H1 (cell line): Measurements from ENCODE around the gene KIF27. TPM values are rescaled to one million over a fixed set of nuclear protein-coding genes. Genes with fewer than 3 reads are reported as not detected.
A peak's percentile ranks its signal among the peaks of the same experiment; 100 is the strongest.

Experiments
- CTCF ChIA-PET: fragments of 300-600 bp; sonication (Branson Sonifier 250); formaldehyde crosslinking; loops from one replicate; lab custom pipeline; 2021; ENCODE audit not compliant: partially characterized antibody; lab: Charles Lee
- POLR2A ChIA-PET: fragments of 300-600 bp; sonication (Branson Sonifier 250); formaldehyde crosslinking; loops from one replicate; lab custom pipeline; 2021; ENCODE audit warnings: inconsistent platforms; ENCODE audit not compliant: partially characterized antibody; lab: Charles Lee
- DNase-seq, 2 experiments: peaks; one replicate each; pipeline versions ENCODE4 v3.0.0 to v3.0.0-alpha.2; 2010 to 2022; ENCODE audit warnings: low spot score in 2 of 2, low read depth in 1 of 2, mixed read lengths in 1 of 2
- FAIRE-seq: peaks from 2 replicates; lab custom pipeline; 2011; peaks lifted over from hg19 to GRCh38; lab: Jason Lieb, UNC
- H2AFZ ChIP-seq: 2 replicates; pipeline ENCODE4 v1.8.1; 2012; ENCODE audit warnings: low read length, inconsistent platforms
- H2AK5ac ChIP-seq: 2 replicates; pipeline ENCODE4 v1.6.1; 2013; ENCODE audit warnings: low read depth, low read length
- H2BK120ac ChIP-seq: replicated peaks from 2 replicates; pipeline ENCODE3; 2013; ENCODE audit warnings: low read depth, low read length, inconsistent platforms
- H2BK12ac ChIP-seq: 2 replicates; pipeline ENCODE4 v1.6.1; 2013; ENCODE audit warnings: low read depth, low read length
- H2BK15ac ChIP-seq: 2 replicates; pipeline ENCODE4 v1.6.1; 2013; ENCODE audit warnings: low read length
- H2BK20ac ChIP-seq: 2 replicates; pipeline ENCODE4 v1.6.1; 2013; ENCODE audit warnings: low read length
- H2BK5ac ChIP-seq: 2 replicates; pipeline ENCODE4 v1.6.1; 2013; ENCODE audit warnings: low read depth, low read length
- H3K14ac ChIP-seq: 2 replicates; pipeline ENCODE4 v1.6.1; 2013; ENCODE audit warnings: inconsistent platforms; ENCODE audit not compliant: insufficient read length
- H3K18ac ChIP-seq: 2 replicates; pipeline ENCODE4 v1.6.1; 2013; ENCODE audit warnings: low read length; ENCODE audit errors: extremely low read depth
- H3K23ac ChIP-seq: 2 replicates; pipeline ENCODE4 v1.6.1; 2013; ENCODE audit warnings: inconsistent platforms; ENCODE audit not compliant: insufficient read length
- H3K23me2 ChIP-seq: 2 replicates; pipeline ENCODE4 v1.6.1; 2013; ENCODE audit warnings: low read depth, low read length
- H3K27ac ChIP-seq: 2 replicates; pipeline ENCODE4 v1.6.1; 2011; ENCODE audit warnings: low read depth, low read length, inconsistent platforms
- H3K27me3 ChIP-seq, 4 experiments: replicated peaks in 1 of 4; 1 replicate in 1 of 4; 2 replicates in 3 of 4; pipeline versions ENCODE4 v1.6.1 to v1.8.1; 2011 to 2013; ENCODE audit warnings: low read length in 3 of 4, mild to moderate bottlenecking in 3 of 4, inconsistent platforms in 2 of 4, mixed read lengths in 2 of 4, moderate library complexity in 1 of 4; ENCODE audit not compliant: control insufficient read depth in 3 of 4, insufficient read depth in 3 of 4; ENCODE audit errors: extremely low read depth in 1 of 4
- H3K36me3 ChIP-seq, 4 experiments: 2 replicates each; pipeline versions ENCODE4 v1.6.1 to v1.8.1; 2011 to 2013; ENCODE audit warnings: mild to moderate bottlenecking in 4 of 4, low read length in 3 of 4, moderate library complexity in 2 of 4, control low read depth in 1 of 4, inconsistent platforms in 1 of 4; ENCODE audit not compliant: insufficient read depth in 4 of 4, control insufficient read depth in 2 of 4
- H3K4ac ChIP-seq: replicated peaks from 2 replicates; pipeline ENCODE3; 2013; ENCODE audit warnings: low read length, low read depth, mixed read lengths, inconsistent platforms; ENCODE audit not compliant: insufficient read length
- H3K4me1 ChIP-seq, 4 experiments: replicated peaks in 1 of 4; 1 replicate in 1 of 4; 2 replicates in 3 of 4; pipeline versions ENCODE4 v1.6.1 to v1.8.1; 2011 to 2013; ENCODE audit warnings: low read length in 3 of 4, inconsistent platforms in 2 of 4, mixed read lengths in 1 of 4; ENCODE audit not compliant: insufficient read depth in 4 of 4, control insufficient read depth in 3 of 4
- H3K4me2 ChIP-seq, 2 experiments: 2 replicates each; pipeline versions ENCODE4 v1.6.1 to v1.8.1; 2011 to 2013; ENCODE audit warnings: low read depth in 2 of 2, low read length in 2 of 2, control low read depth in 1 of 2, inconsistent platforms in 1 of 2, mild to moderate bottlenecking in 1 of 2; ENCODE audit not compliant: insufficient read depth in 1 of 2
- H3K4me3 ChIP-seq, 4 experiments: fragments of 200-600, 300-600 bp in 1 of 4; sonication (generic), shearing (Covaris generic), sonication (Bioruptor Twin) in 1 of 4; 2 replicates each; pipeline versions ENCODE4 v1.5.1 to v1.8.1; 2011 to 2016; ENCODE audit warnings: low read length in 4 of 4, low read depth in 3 of 4, control low read depth in 2 of 4, inconsistent platforms in 2 of 4, mild to moderate bottlenecking in 2 of 4, mixed read lengths in 1 of 4, moderate library complexity in 1 of 4; ENCODE audit not compliant: insufficient read depth in 2 of 4; ENCODE audit errors: extremely low read depth in 1 of 4
- H3K56ac ChIP-seq: replicated peaks from 2 replicates; pipeline ENCODE3; 2013; ENCODE audit warnings: low read depth, mild to moderate bottlenecking, mixed read lengths, low read length, inconsistent platforms; ENCODE audit not compliant: insufficient read length
- H3K79me1 ChIP-seq: 2 replicates; pipeline ENCODE4 v1.6.1; 2013; ENCODE audit warnings: low read depth, low read length, control low read depth
- H3K79me2 ChIP-seq, 2 experiments: 2 replicates each; pipeline versions ENCODE4 v1.6.1 to v1.8.1; 2012 to 2013; ENCODE audit warnings: low read length in 2 of 2, mild to moderate bottlenecking in 2 of 2, inconsistent platforms in 1 of 2; ENCODE audit not compliant: insufficient read depth in 2 of 2, control insufficient read depth in 1 of 2
- H3K9ac ChIP-seq, 4 experiments: replicated peaks in 1 of 4; 1 replicate in 1 of 4; 2 replicates in 3 of 4; pipeline versions ENCODE4 v1.6.1 to v1.8.1; 2011 to 2013; ENCODE audit warnings: low read depth in 3 of 4, low read length in 3 of 4, control low read depth in 2 of 4, mild to moderate bottlenecking in 2 of 4, moderate library complexity in 2 of 4, inconsistent platforms in 1 of 4; ENCODE audit errors: extremely low read depth in 1 of 4
- H3K9me3 ChIP-seq, 2 experiments: 2 replicates each; pipeline versions ENCODE4 v1.6.1 to v1.8.1; 2012 to 2013; ENCODE audit warnings: mild to moderate bottlenecking in 2 of 2, moderate library complexity in 2 of 2, control low read depth in 1 of 2, inconsistent platforms in 1 of 2, low read depth in 1 of 2, low read length in 1 of 2, mixed read lengths in 1 of 2; ENCODE audit not compliant: insufficient read depth in 2 of 2
- H4K20me1 ChIP-seq, 2 experiments: replicated peaks in 1 of 2; 2 replicates each; pipeline versions ENCODE3 to v1.8.1; 2011 to 2013; ENCODE audit warnings: inconsistent platforms in 2 of 2, low read length in 2 of 2, mild to moderate bottlenecking in 1 of 2; ENCODE audit not compliant: insufficient read depth in 2 of 2, control insufficient read depth in 1 of 2
- H4K5ac ChIP-seq: 2 replicates; pipeline ENCODE4 v1.6.1; 2013; ENCODE audit warnings: low read length, low read depth, mixed read lengths, inconsistent platforms; ENCODE audit not compliant: insufficient read length
- H4K8ac ChIP-seq: 2 replicates; pipeline ENCODE4 v1.8.0; 2013; ENCODE audit warnings: mild to moderate bottlenecking, moderate library complexity, low read length, inconsistent platforms; ENCODE audit not compliant: insufficient read depth; ENCODE audit errors: extremely low read depth
- H4K91ac ChIP-seq: replicated peaks from 2 replicates; pipeline ENCODE3; 2013; ENCODE audit warnings: low read length, mixed read lengths, inconsistent platforms; ENCODE audit not compliant: insufficient read length
- CEBPB ChIP-seq: IDR thresholded peaks from 2 replicates; pipeline ENCODE4 v1.6.1; 2012; ENCODE audit warnings: low read depth, low read length
- EZH2 ChIP-seq: fragments of 200-600 bp; sonication (generic); IDR thresholded peaks from 2 replicates; pipeline ENCODE4 v1.7.1; 2012; ENCODE audit warnings: low read depth, mild to moderate bottlenecking, moderate library complexity, low read length, inconsistent platforms; ENCODE audit not compliant: severe bottlenecking
- GABPA ChIP-seq: IDR thresholded peaks from 2 replicates; pipeline ENCODE4 v1.6.1; 2011; ENCODE audit warnings: mild to moderate bottlenecking, low read length, moderate library complexity, borderline replicate concordance; ENCODE audit not compliant: insufficient read depth
- HDAC2 ChIP-seq, 2 experiments: fragments of 300-600 bp in 1 of 2; sonication (generic) in 1 of 2; IDR thresholded peaks; 2 replicates each; pipeline ENCODE4 v1.6.1; 2011 to 2012; ENCODE audit warnings: low read depth in 2 of 2, low read length in 2 of 2, mild to moderate bottlenecking in 2 of 2, moderate library complexity in 2 of 2, borderline replicate concordance in 1 of 2, inconsistent platforms in 1 of 2
- HDAC6 ChIP-seq: IDR thresholded peaks from one replicate; pipeline ENCODE4 v1.7.1; 2012; ENCODE audit warnings: low read depth, mild to moderate bottlenecking, inconsistent platforms, low read length, moderate library complexity
- JUND ChIP-seq: IDR thresholded peaks from 2 replicates; pipeline ENCODE4 v1.6.1; 2011; ENCODE audit warnings: mild to moderate bottlenecking, improper control_type of control experiment, low read length
- KDM5A ChIP-seq: fragments of 200-600 bp; IDR thresholded peaks from 2 replicates; pipeline ENCODE4 v1.7.1; 2012; ENCODE audit warnings: mild to moderate bottlenecking, low read length, inconsistent platforms, mixed read lengths
- POLR2A ChIP-seq, 2 experiments: IDR thresholded peaks; 1 replicate in 1 of 2; 2 replicates in 1 of 2; pipeline ENCODE4 v1.6.1; 2011; ENCODE audit warnings: low read depth in 2 of 2, low read length in 2 of 2, mild to moderate bottlenecking in 2 of 2; ENCODE audit errors: control extremely low read depth in 1 of 2
- RBBP5 ChIP-seq: IDR thresholded peaks from 2 replicates; pipeline ENCODE4 v1.7.1; 2012; ENCODE audit warnings: low read depth, mild to moderate bottlenecking, inconsistent platforms, low read length, moderate library complexity, borderline replicate concordance
- RXRA ChIP-seq: IDR thresholded peaks from 2 replicates; pipeline ENCODE4 v1.6.1; 2011; ENCODE audit warnings: low read depth, mild to moderate bottlenecking, low read length, moderate library complexity; ENCODE audit not compliant: insufficient read depth
- SAP30 ChIP-seq: fragments of 300-600 bp; sonication (generic); IDR thresholded peaks from 2 replicates; pipeline ENCODE4 v1.7.1; 2012; ENCODE audit warnings: low read length, moderate library complexity, mild to moderate bottlenecking, inconsistent platforms; ENCODE audit not compliant: insufficient read depth, insufficient replicate concordance
- SP4 ChIP-seq: IDR thresholded peaks from 2 replicates; pipeline ENCODE4 v1.6.1; 2012; ENCODE audit warnings: low read length, inconsistent platforms
- TAF1 ChIP-seq: IDR thresholded peaks from 2 replicates; pipeline ENCODE4 v1.6.1; 2011; ENCODE audit warnings: mild to moderate bottlenecking, low read depth, low read length
- TBP ChIP-seq: IDR thresholded peaks from 2 replicates; pipeline ENCODE4 v1.6.1; 2011; ENCODE audit warnings: low read depth, low read length, improper control_type of control experiment
- TCF12 ChIP-seq: IDR thresholded peaks from 2 replicates; pipeline ENCODE4 v1.6.1; 2011; ENCODE audit warnings: low read depth, mild to moderate bottlenecking, low read length
- ZNF274 ChIP-seq: IDR thresholded peaks from 2 replicates; pipeline ENCODE4 v1.7.0; 2012; ENCODE audit warnings: low read length, borderline replicate concordance; ENCODE audit errors: extremely low read depth
- WGBS, 2 experiments: shearing (Covaris generic) in 1 of 2; methylation state at CpG; one replicate each; pipeline versions ENCODE4 v1.1.6 to v1.1.7; 2013 to 2015; ENCODE audit warnings: low lambda C conversion rate in 2 of 2, mixed read lengths in 2 of 2, inconsistent platforms in 1 of 2, low coverage in 1 of 2, missing lambda C conversion rate in 1 of 2; ENCODE audit not compliant: insufficient replicate concordance in 2 of 2, insufficient coverage in 1 of 2, insufficient read length in 1 of 2; ENCODE audit errors: extremely low coverage in 1 of 2, missing lambda C conversion rate in 1 of 2; 5-methylcytosine and 5-hydroxymethylcytosine counted together
- polyA plus RNA-seq, 7 experiments: library from polyadenylated mRNA; depleted of rRNA in 3 of 7; stranded (reverse) in 5 of 7; unstranded in 2 of 7; fragments of >200 nt in 5 of 7; fragments of 200-250 nt in 2 of 7; gene quantifications; 1 replicate in 5 of 7; 2 replicates in 1 of 7; 4 replicates in 1 of 7; pipeline versions ENCODE4 v1.2.1 to v1.2.3, GENCODE V29; 2011 to 2013; ENCODE audit warnings: missing spikeins in 2 of 7, mixed read lengths in 2 of 7
- total RNA-seq: library from RNA; stranded (reverse); fragmentation: NEBNext Ultra II Directional; extraction: Animal tissue kit (Norgen Biotek cat#: 25700); gene quantifications from 2 replicates; pipeline ENCODE4 v1.2.1, GENCODE V29; 2021

KIF27 gene
- total and polyA plus RNA-seq, 2 of the 8 experiments (the other 6 are each of a cell fraction or from before 2014, with no cell fraction given), result 0.47 to 7.0 TPM

- 0 out of 2 replicates have a peak overlapping the region, but pooled peaks have one; percentile 39 for H2AK5ac ChIP-seq
- no peak overlapping the region for H2BK12ac ChIP-seq
- H3K27me3 ChIP-seq, result no peaks in the 10 kb centered on the region
- H3K36me3 ChIP-seq, result no peaks in the 10 kb centered on the region
- H3K79me2 ChIP-seq, result no peaks in the 10 kb centered on the region
- no peaks in the 10 kb centered on the region for H3K9me3 ChIP-seq
- no peak for DNase-seq
- 89% methylated on average over 4 of the region's 4 CpGs; no CpG with 5 or more reads in 1 of the 2 experiments for WGBS, 2 experiments
- H2BK120ac ChIP-seq, result no peak overlapping the region
- no peak overlapping the region for H3K27ac ChIP-seq
- H3K4me2 ChIP-seq, result peak overlapping the region; percentile 25 to 31; a peak in 2 of 4 replicates
- no peaks in the 10 kb centered on the region for H3K4me1 ChIP-seq
- no peak overlapping the region for H3K4ac ChIP-seq
- H3K23ac ChIP-seq, result no peak overlapping the region
- no peaks in the 10 kb centered on the region for H3K23me2 ChIP-seq
- H4K5ac ChIP-seq, result no peak overlapping the region
- H3K4me3 ChIP-seq, result peak overlapping the region in 2 of 4 experiments; percentile 24 to 50; a peak in 2 of 8 replicates
- no peak overlapping the region for H2BK5ac ChIP-seq
- FAIRE-seq, result no peak
- H2BK20ac ChIP-seq, result no peak overlapping the region
- H4K8ac ChIP-seq, result no peak overlapping the region
- H4K91ac ChIP-seq, result no peak overlapping the region
- no peak overlapping the region for H3K18ac ChIP-seq
- no peak overlapping the region for H3K14ac ChIP-seq
- CTCF ChIA-PET, result no interaction called here
- H4K20me1 ChIP-seq, result no peaks in the 10 kb centered on the region
- H3K79me1 ChIP-seq, result no peaks in the 10 kb centered on the region
- POLR2A ChIA-PET, result interaction anchor here (0.8 to 9.2 kb wide), 5 partner anchors 10 to 36 kb away, joined by 3 to 102 read pairs (median 10); partner anchors contain the start of genes HNRNPK, KIF27 and RMI1
- no peak overlapping the region for H3K9ac ChIP-seq
- no peak overlapping the region for H2BK15ac ChIP-seq
- no peak overlapping the region for H3K56ac ChIP-seq
- no peak overlapping the region for H2AFZ ChIP-seq
- no peak for TF ChIP-seq TCF12
- no peak for TF ChIP-seq KDM5A
- no peak for TF ChIP-seq POLR2A (IDR thresholded peaks at IDR 0.05; ENCODE audit: control extremely low read depth in 1 of 2, low read depth in 2 of 2, low read length in 2 of 2)
- no peak for TF ChIP-seq RXRA
- TF ChIP-seq CEBPB, result no peak
- TF ChIP-seq RBBP5, result no peak
- TF ChIP-seq HDAC6, result no peak
- TF ChIP-seq TBP, result no peak
- TF ChIP-seq SAP30, result no peak
- no peak for TF ChIP-seq TAF1
- no peak for TF ChIP-seq SP4
- no peak for TF ChIP-seq EZH2
- no peak for TF ChIP-seq JUND
- TF ChIP-seq GABPA, result no peak
- no peak for TF ChIP-seq HDAC2 (IDR thresholded peaks at IDR 0.05; ENCODE audit: borderline replicate concordance in 1 of 2, low read depth in 2 of 2, low read length in 2 of 2)
- TF ChIP-seq ZNF274, result no peak
Measured at GRCh38 chr9:83957248-83957513, 35.9 kb upstream of the KIF27 start.
